ENCODE measurements around the gene RIMS4.

RIMS4 gene

DNA sequence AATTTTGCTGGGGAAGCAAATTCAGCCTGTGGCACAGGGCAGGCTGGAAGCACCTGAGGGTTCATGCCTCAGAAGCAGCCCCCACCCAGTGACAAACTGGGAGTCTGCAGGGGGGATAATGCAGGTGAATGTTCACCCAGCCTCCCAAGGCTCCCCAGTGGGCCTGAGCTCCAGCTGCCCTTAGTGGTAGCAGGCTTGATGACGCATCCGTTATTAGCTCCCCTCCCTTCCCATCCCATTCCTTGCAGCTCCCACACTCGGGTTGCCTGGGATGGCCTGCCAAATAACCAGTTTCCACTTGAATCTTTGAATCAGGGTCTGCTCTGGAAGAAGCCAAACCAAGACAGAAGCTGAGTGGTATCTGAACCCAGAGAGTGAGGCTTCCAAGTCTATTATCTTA is 48.9 kb downstream of the RIMS4 start:
- no peak for DNase-seq (ENCODE audit: low spot score in 2 of 2)
- H3K9me3 ChIP-seq: no peaks in the 10 kb centered on the region
- peaks cover 10% of the 10 kb centered on the region for H3K4me1 ChIP-seq
- H3K27me3 ChIP-seq (ENCODE audit: low read depth): no peaks in the 10 kb centered on the region
- H3K36me3 ChIP-seq (replicated peaks): no peaks in the 10 kb centered on the region
- in situ Hi-C loops (cut with MboI; ENCODE audit: low sequenced_read_pairs): no loop called here
- no peak overlapping the region for H3K4me3 ChIP-seq

- no peak for DNase-seq (ENCODE audit: low spot score in 2 of 2)
- H3K9me3 ChIP-seq: no peaks in the 10 kb centered on the region
- in situ Hi-C loops (cut with MboI; ENCODE audit: low sequenced_read_pairs): no loop called here
Observed at GRCh38 chr20:44759595-44759994, 50.8 kb downstream of the RIMS4 start.

DNA sequence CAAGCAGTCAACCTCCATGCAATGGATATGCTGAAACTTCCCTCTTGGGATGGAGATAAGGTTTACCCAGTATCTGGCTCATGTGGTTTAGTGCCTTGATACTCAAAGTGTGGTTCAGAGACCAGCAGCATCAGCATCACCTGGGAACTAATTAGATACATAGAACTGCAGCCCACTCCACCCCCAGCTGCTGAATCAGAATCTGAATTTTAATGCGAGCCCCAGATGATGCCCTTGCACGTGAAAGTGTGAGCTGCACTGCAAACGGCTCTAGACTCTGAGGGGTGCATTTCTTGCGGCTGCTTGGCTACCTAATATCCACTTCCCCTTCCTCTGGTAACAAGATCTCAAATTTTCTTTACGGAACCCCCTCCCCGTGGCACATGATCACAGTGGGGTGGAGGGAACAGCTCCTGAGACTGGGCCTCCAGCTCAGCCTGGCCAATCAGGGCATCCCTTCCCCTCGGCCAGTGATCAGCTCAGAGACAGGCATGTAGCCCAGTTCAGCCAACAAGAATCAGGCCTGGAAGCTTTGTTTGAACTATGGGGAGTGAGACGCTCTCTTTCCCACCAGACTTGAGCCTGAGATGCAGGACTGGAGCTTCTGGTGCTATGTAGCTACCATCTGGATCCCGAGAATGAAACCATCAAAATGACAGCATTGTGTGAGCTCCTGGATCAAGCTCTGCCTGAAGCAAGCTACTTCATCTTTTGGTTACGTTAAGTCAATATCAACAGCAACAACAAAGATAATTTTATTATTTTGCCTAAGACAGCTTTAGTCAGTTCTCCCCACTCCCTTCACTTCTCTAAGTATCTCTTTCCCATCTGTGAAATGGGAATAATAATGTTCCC is 51.9 kb downstream of the RIMS4 start:
- Histone ChIP-seq H3K4me3 (no peak overlapping the region), H3K4me1 (no peaks in the 10 kb centered on the region), H3K9me3 (no peaks in the 10 kb centered on the region), H3K36me3 (replicated peaks) (no peaks in the 10 kb centered on the region), H3K27me3 (ENCODE audit: low read depth) (no peaks in the 10 kb centered on the region)
- in situ Hi-C loops (cut with MboI; ENCODE audit: low sequenced_read_pairs): no loop called here
- DNase-seq (ENCODE audit: low spot score in 2 of 2): no peak

More at GRCh38 chr20:44759595-44759994, 50.8 kb downstream of the RIMS4 start:
- Histone ChIP-seq H3K27me3 (ENCODE audit: low read depth) (no peaks in the 10 kb centered on the region), H3K4me3 (no peak overlapping the region), H3K4me1 (no peaks in the 10 kb centered on the region), H3K36me3 (replicated peaks) (no peaks in the 10 kb centered on the region)

- Histone ChIP-seq H3K9me3 (no peaks in the 10 kb centered on the region), H3K36me3 (replicated peaks) (no peaks in the 10 kb centered on the region), H3K27me3 (ENCODE audit: low read depth) (no peaks in the 10 kb centered on the region), H3K4me3 (no peak overlapping the region), H3K4me1 (no peaks in the 10 kb centered on the region)
- in situ Hi-C loops (cut with MboI; ENCODE audit: low sequenced_read_pairs): no loop called here
- DNase-seq (ENCODE audit: low spot score in 2 of 2): no peak
Observed at GRCh38 chr20:44756956-44757355, 53.4 kb downstream of the RIMS4 start.

GRCh38 chr20:44756011-44756688 is 54.2 kb downstream of the RIMS4 start:
- DNase-seq (ENCODE audit: low spot score in 2 of 2): no peak
- Histone ChIP-seq H3K9me3 (no peaks in the 10 kb centered on the region), H3K4me1 (no peaks in the 10 kb centered on the region), H3K27me3 (ENCODE audit: low read depth) (no peaks in the 10 kb centered on the region), H3K4me3 (no peak overlapping the region), H3K36me3 (replicated peaks) (no peaks in the 10 kb centered on the region)
- in situ Hi-C loops (cut with MboI; ENCODE audit: low sequenced_read_pairs): no loop called here

DNA sequence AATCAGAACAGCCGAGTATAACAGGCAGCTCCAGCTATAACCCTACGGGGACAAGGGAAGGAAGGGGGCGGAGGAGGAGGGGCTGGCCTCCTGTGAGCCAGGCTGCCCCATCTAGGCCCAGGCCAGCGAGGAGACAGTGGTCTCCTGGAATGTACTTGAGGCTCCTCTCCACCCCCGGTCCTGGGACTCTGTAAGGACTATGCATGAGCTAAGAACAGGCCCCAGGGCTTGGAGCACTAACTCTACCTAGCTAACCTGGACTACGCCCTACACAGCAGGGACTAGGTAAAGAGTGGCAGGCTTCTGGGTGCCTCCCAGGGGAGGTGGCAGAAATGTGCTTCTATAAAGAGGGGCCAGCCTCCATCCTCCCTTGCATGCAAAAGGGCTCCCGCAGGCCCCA is 55.8 kb downstream of the RIMS4 start:
- in situ Hi-C loops (cut with MboI; ENCODE audit: low sequenced_read_pairs): no loop called here
- H3K27me3 ChIP-seq (ENCODE audit: low read depth): no peaks in the 10 kb centered on the region
- H3K4me3 ChIP-seq: no peak overlapping the region
- no peaks in the 10 kb centered on the region for H3K4me1 ChIP-seq
- H3K36me3 ChIP-seq (replicated peaks): no peaks in the 10 kb centered on the region
- H3K9me3 ChIP-seq: no peaks in the 10 kb centered on the region
- DNase-seq (ENCODE audit: low spot score in 2 of 2): no peak

GRCh38 chr20:44752099-44752931 is 58.0 kb downstream of the RIMS4 start:
- DNase-seq (ENCODE audit: low spot score in 2 of 2): no peak
- H3K36me3 ChIP-seq (replicated peaks): no peaks in the 10 kb centered on the region
- peaks cover 1% of the 10 kb centered on the region for H3K4me1 ChIP-seq
- H3K9me3 ChIP-seq: no peaks in the 10 kb centered on the region
- no peaks in the 10 kb centered on the region for H3K27me3 ChIP-seq (ENCODE audit: low read depth)
- no peak overlapping the region for H3K4me3 ChIP-seq
- in situ Hi-C loops (cut with MboI; ENCODE audit: low sequenced_read_pairs): no loop called here

GRCh38 chr20:44750081-44750805 is 60.1 kb downstream of the RIMS4 start:
- peak in 1 of 2 experiments; percentile 27 for DNase-seq (ENCODE audit: low spot score in 2 of 2)
- no peaks in the 10 kb centered on the region for H3K36me3 ChIP-seq (replicated peaks)
- no peaks in the 10 kb centered on the region for H3K27me3 ChIP-seq (ENCODE audit: low read depth)
- H3K9me3 ChIP-seq: no peaks in the 10 kb centered on the region
- peaks cover 10% of the 10 kb centered on the region for H3K4me1 ChIP-seq
- no peak overlapping the region for H3K4me3 ChIP-seq
- in situ Hi-C loops (cut with MboI; ENCODE audit: low sequenced_read_pairs): no loop called here

DNA sequence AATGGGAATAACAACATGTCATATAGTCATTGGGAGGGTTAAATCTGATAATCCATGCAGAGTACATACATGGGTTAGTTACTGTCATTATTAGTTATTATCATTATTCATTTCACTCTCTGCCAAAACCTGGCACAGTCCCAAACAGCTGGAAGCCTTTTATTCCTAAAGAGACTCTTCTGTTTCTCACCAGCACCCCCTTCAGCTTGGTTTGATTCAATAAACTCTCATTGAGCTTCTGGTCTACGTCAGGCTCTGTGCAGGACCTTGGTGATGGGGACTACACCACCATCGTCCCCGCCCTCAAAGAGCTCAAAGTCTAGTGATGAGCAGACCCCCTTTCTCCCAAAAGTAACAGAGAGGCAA is 62.4 kb downstream of the RIMS4 start:
- Histone ChIP-seq H3K4me3 (no peak overlapping the region), H3K36me3 (replicated peaks) (no peaks in the 10 kb centered on the region)
- in situ Hi-C loops (cut with MboI; ENCODE audit: low sequenced_read_pairs): loop anchor here (5.0 kb wide), 1 partner anchor 119 kb away; no protein-coding TSS in a partner anchor

GRCh38 chr20:44747166-44748004 is 63.0 kb downstream of the RIMS4 start:
- no peaks in the 10 kb centered on the region for H3K9me3 ChIP-seq
- no peak overlapping the region for H3K4me3 ChIP-seq
- H3K36me3 ChIP-seq (replicated peaks): no peaks in the 10 kb centered on the region
- peaks cover 10% of the 10 kb centered on the region for H3K4me1 ChIP-seq
- H3K27me3 ChIP-seq (ENCODE audit: low read depth): no peaks in the 10 kb centered on the region
- in situ Hi-C loops (cut with MboI; ENCODE audit: low sequenced_read_pairs): loop anchor here (5.0 kb wide), 1 partner anchor 120 kb away; no protein-coding TSS in a partner anchor
- peak; percentile 68 to 91 for DNase-seq (ENCODE audit: low spot score in 2 of 2)

More for the DNA sequence above, 62.4 kb downstream of the RIMS4 start:
- Histone ChIP-seq H3K27me3 (ENCODE audit: low read depth) (no peaks in the 10 kb centered on the region), H3K4me1 (peaks cover 10% of the 10 kb centered on the region), H3K9me3 (no peaks in the 10 kb centered on the region)
- DNase-seq (ENCODE audit: low spot score in 2 of 2): peak in 1 of 2 experiments; percentile 35

- in situ Hi-C loops (cut with MboI; ENCODE audit: low sequenced_read_pairs): loop anchor here (5.0 kb wide), 1 partner anchor 121 kb away; no protein-coding TSS in a partner anchor
- peaks cover 10% of the 10 kb centered on the region for H3K4me1 ChIP-seq
- no peaks in the 10 kb centered on the region for H3K36me3 ChIP-seq (replicated peaks)
- H3K9me3 ChIP-seq: no peaks in the 10 kb centered on the region
- DNase-seq (ENCODE audit: low spot score in 2 of 2): no peak
- peak overlapping the region; percentile 29 for H3K4me3 ChIP-seq
- no peaks in the 10 kb centered on the region for H3K27me3 ChIP-seq (ENCODE audit: low read depth)
Observed at GRCh38 chr20:44746367-44747165, 63.8 kb downstream of the RIMS4 start.
